Amniotic stem cell (primary cell): ENCODE measurements around the gene TRIM26.
"Not testable (repeated sequence)": the region's sequence is repeated elsewhere in the genome, so short reads cannot be mapped to it uniquely, and the experiment has no call there.

ENCODE experiments used
- DNase-seq: peaks from one replicate; lab custom pipeline; 2025; lab: John Stamatoyannopoulos, UW

TRIM26 gene

DNA sequence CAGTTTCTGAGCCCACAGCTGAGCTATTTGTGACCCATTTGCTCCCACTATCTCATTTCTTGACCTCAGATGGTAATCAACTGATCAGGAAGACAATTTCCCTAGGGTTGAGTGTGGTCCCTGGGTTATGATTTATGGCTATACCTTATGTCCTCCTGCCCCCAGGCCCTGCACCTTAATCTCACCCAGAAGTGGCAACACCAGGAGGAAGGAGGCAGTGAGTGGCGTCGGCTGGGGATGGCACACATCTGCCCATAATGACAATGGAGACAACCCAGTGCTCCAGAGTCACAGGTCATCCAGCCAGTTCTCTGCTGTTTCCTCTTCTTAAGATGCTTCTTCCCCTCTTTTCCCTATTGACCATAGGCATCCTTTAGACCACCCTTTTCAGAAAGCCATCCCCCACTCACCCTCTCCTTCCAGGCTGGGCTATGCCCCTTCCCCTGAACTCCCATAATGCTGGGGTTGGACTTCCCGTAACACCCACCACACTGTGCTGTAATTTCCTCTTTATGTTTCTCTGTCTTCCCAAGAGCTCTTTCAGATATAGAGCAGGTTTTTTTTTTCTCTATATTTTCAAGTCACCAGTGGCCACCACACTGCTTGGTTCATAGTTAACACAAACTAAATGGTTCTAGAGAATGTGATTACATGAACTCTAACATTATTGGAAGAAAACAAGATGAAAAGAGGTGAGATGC, 60.1 kb downstream of the TRIM26 start:
- no peak for DNase-seq

GRCh38 chr6:30152016-30152673, 61.1 kb downstream of the TRIM26 start:
- DNase-seq, result no peak

GRCh38 chr6:30151580-30151979, 61.6 kb downstream of the TRIM26 start:
- no peak for DNase-seq

GRCh38 chr6:30150671-30151395, 62.4 kb downstream of the TRIM26 start:
- DNase-seq, result no peak

DNA sequence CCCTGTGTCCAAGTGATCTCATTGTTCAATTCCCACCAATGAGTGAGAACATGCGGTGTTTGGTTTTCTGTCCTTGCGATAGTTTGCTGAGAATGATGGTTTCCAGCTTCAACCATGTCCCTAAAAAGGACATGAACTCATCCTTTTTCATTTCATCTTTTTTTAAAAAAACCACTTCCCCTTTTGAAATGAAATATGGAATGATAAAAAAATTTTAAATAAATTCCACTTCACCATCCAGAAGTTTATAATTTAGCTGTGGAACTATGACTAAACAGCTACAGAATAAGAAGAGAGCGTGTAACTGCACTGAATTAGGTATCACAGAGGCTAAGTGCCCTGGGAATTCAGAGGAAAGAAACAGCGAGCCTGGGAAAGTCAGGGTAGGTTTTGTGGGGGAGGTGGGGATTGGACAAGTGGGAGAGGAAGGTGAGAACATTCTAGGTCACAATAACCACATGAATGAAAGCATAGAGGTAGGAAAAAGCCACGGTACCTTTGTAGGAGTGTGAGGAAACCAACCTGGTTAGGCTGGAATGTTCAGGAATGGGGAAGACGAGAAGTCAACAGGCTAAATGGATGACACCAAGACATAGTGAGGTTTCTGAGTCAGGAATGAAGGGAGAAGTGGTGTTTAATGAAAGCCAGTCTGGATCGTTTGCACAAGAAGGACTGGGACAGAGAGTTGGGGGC, 63.2 kb downstream of the TRIM26 start:
- DNase-seq, result no peak

GRCh38 chr6:30149234-30149633, 64.0 kb downstream of the TRIM26 start:
- DNase-seq, result no peak

DNA sequence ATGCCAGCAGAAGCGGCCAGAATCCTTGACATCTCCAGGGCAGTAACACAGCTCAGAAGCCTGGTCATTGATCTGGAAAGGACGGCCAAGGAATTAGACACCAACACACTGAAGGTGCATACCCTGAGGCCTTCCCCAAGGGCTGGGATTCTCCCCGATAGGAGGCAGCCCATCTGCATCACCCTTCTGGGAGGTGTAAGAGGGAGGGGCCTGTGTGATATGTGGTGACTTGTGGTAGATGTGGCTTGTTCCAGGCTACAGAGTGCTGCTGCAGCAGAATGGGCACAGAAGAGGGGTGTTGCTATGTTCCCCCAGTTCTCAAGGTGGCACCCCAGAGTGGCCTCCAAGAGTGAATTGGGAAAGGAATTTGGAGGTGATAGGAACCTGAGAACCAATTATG, 66.1 kb downstream of the TRIM26 start:
- no peak for DNase-seq

DNA sequence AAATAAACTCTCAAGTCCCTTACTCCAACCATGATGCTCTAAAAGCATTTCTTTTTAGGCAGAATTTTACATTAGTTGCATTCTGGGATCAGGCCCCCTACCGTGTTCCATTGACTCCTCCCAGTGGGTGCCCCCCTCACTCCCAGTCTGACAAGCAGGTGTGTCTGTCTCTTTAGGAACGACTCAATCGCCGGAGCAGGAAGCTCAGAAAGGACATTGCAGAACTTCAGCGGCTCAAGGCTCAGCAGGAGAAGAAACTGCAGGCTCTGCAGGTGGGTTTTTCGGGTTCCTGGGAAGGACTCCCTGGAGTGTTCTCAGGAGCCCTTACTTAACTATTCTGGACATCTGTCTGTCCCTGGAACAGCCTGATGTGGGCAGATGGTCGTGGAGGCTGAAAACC, 67.4 kb downstream of the TRIM26 start:
- no peak for DNase-seq

- DNase-seq, result no peak
Measured at GRCh38 chr6:30144811-30145210, 68.4 kb downstream of the TRIM26 start.

- DNase-seq, result no peak
Measured at GRCh38 chr6:30143780-30144179, 69.4 kb downstream of the TRIM26 start.

DNA sequence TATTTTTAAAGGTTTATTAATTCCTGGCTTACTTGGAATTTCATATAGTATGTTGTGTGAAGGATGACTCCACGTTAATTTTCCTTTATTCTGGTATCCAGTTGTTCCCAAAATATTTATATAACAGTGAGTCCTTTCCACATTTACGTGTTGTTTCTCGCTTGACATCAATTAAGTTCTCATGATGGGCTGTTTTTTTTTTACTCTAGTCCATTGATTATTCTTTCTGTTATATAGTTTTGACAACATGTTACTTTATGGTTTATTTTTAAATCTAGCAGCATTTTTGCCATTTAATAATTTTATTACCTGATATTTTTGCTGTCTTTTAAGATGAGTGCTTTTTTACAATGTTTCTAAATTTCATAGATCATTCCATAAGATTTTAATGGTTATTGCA, 70.5 kb downstream of the TRIM26 start:
- no peak for DNase-seq

DNA sequence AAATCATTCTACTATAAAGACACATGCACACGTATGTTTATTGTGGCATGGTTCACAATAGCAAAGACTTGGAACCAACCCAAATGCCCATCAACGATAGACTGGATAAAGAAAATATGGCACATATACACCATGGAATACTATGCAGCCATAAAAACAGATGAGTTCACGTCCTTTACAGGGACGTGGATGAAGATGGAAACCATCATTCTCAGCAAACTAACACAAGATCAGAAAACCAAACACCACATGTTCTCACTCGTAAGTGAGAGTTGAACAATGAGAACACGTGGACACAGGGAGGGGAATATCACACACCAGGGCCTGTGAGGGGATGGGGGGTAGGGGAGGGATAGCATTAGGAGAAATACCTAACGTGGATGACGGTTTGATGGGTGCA, 73.0 kb downstream of the TRIM26 start:
- DNase-seq, result not testable (repeated sequence)

GRCh38 chr6:30136570-30137286, 76.5 kb downstream of the TRIM26 start:
- no peak for DNase-seq

DNA sequence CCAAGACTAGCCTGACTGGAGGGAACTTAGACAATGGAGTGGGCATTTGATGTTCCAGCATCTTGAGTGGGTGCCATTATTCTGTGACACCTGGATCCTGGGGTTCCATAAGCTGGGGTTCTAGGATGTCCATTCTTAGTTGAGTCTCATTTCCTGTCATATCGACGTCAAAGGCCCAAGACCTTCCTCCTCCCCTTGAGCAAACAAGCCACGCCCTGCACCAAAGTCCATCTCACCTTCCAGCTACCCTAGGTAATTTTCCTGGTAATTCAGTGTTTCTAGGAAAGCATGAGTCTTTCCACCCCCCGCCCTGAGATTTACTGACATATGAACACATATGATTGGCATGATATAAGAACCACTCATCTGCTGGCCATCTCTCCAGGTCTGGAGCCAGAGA, 77.4 kb downstream of the TRIM26 start, which contains the start of gene TRIM40:
TRIM40 (plus strand) TSS at position 384 of the 400 bp plus-strand sequence. CDS start 897 bp downstream, outside the sequence.
- no peak for DNase-seq

GRCh38 chr6:30135147-30135546, 78.1 kb downstream of the TRIM26 start:
- DNase-seq, result no peak
